Endothelial cell of umbilical vein (primary cell): Measurements from ENCODE around the gene SYDE2. TPM values are rescaled to one million over a fixed set of nuclear protein-coding genes. Genes with fewer than 3 reads are reported as not detected.

ENCODE experiments used
- BruUV-seq: library from RNA; stranded (reverse); fragments of 400-500 nt; replicated peaks from 2 replicates; lab custom pipeline; 2021; lab: Mats Ljungman, UMichigan
- CTCF ChIA-PET: fragments of 300-600, 350-600 bp; sonication (Branson Sonifier 250); formaldehyde crosslinking; loops from one replicate; lab custom pipeline; 2021; ENCODE audit warnings: antibody characterized with exemption, inconsistent platforms; lab: Charles Lee
- POLR2A ChIA-PET: fragments of 300-600, 350-600 bp; sonication (Branson Sonifier 250); formaldehyde crosslinking; loops from one replicate; lab custom pipeline; 2021; ENCODE audit warnings: antibody characterized with exemption, inconsistent platforms; lab: Charles Lee
- DNase-seq: peaks from one replicate; pipeline ENCODE4 v3.0.0-alpha.2; 2011; ENCODE audit warnings: low read depth, low spot score
- FAIRE-seq: peaks from 2 replicates; lab custom pipeline; 2011; peaks lifted over from hg19 to GRCh38; lab: Jason Lieb, UNC
- H2AFZ ChIP-seq: 2 replicates; pipeline ENCODE4 v1.6.0; 2012; ENCODE audit warnings: low read depth, low read length, control low read depth, inconsistent platforms
- H3K27ac ChIP-seq: 2 replicates; pipeline ENCODE4 v1.5.1; 2011; ENCODE audit warnings: low read depth, mild to moderate bottlenecking, control low read depth, low read length, moderate library complexity; ENCODE audit not compliant: insufficient read depth
- H3K27me3 ChIP-seq, 2 experiments: 2 replicates each; pipeline versions ENCODE4 v1.6.0 to v1.6.1; 2011; ENCODE audit warnings: low read length in 2 of 2, mixed read lengths in 1 of 2; ENCODE audit not compliant: control insufficient read depth in 2 of 2, insufficient read depth in 2 of 2
- H3K36me3 ChIP-seq, 2 experiments: 2 replicates in 1 of 2; 3 replicates in 1 of 2; pipeline ENCODE4 v1.5.1; 2011; ENCODE audit warnings: low read length in 2 of 2, mild to moderate bottlenecking in 1 of 2, moderate library complexity in 1 of 2; ENCODE audit not compliant: control insufficient read depth in 2 of 2, insufficient read depth in 2 of 2; ENCODE audit errors: extremely low read depth in 1 of 2
- H3K4me1 ChIP-seq: 3 replicates; pipeline ENCODE4 v1.5.1; 2011; ENCODE audit warnings: mild to moderate bottlenecking, low read length; ENCODE audit not compliant: control insufficient read depth, insufficient read depth; ENCODE audit errors: extremely low read depth
- H3K4me2 ChIP-seq: 2 replicates; pipeline ENCODE4 v1.6.1; 2011; ENCODE audit warnings: low read length, control low read depth, mixed read lengths; ENCODE audit not compliant: insufficient read depth
- H3K4me3 ChIP-seq, 3 experiments: fragments of 200-600 bp in 1 of 3; sonication (generic), shearing (Covaris generic) in 1 of 3; replicated peaks in 1 of 3; 2 replicates each; pipeline ENCODE4 v1.5.1; 2011 to 2016; ENCODE audit warnings: control low read depth in 3 of 3, low read length in 3 of 3, mild to moderate bottlenecking in 2 of 3, inconsistent platforms in 1 of 3, low read depth in 1 of 3, moderate library complexity in 1 of 3; ENCODE audit not compliant: insufficient read depth in 1 of 3
- H3K79me2 ChIP-seq: 2 replicates; pipeline ENCODE4 v1.6.0; 2012; ENCODE audit warnings: low read length, inconsistent platforms; ENCODE audit not compliant: control insufficient read depth, insufficient read depth
- H3K9ac ChIP-seq: replicated peaks from 2 replicates; pipeline ENCODE3; 2011; ENCODE audit warnings: low read length, control low read depth; ENCODE audit not compliant: insufficient read depth; ENCODE audit errors: extremely low read depth
- H3K9me1 ChIP-seq: replicated peaks from 3 replicates; pipeline ENCODE4 v1.6.0; 2011; ENCODE audit warnings: mild to moderate bottlenecking, low read length; ENCODE audit not compliant: control insufficient read depth, insufficient read depth; ENCODE audit errors: extremely low read depth
- H3K9me3 ChIP-seq: replicated peaks from 2 replicates; pipeline ENCODE4 v1.5.1; 2012; ENCODE audit warnings: low read length, inconsistent platforms; ENCODE audit not compliant: control insufficient read depth, insufficient read depth
- H4K20me1 ChIP-seq: replicated peaks from 2 replicates; pipeline ENCODE3; 2011; ENCODE audit warnings: mild to moderate bottlenecking, low read length; ENCODE audit not compliant: control insufficient read depth, insufficient read depth; ENCODE audit errors: extremely low read depth
- EZH2 ChIP-seq: IDR thresholded peaks from 2 replicates; pipeline ENCODE4 v1.6.1; 2012; ENCODE audit warnings: borderline replicate concordance, low read depth, mild to moderate bottlenecking, moderate library complexity, low read length, inconsistent platforms; ENCODE audit not compliant: severe bottlenecking
- FOS ChIP-seq: IDR thresholded peaks from 2 replicates; pipeline ENCODE4 v1.6.1; 2011; ENCODE audit warnings: mild to moderate bottlenecking, low read length, moderate library complexity, borderline replicate concordance; ENCODE audit not compliant: insufficient read depth
- GATA2 ChIP-seq: IDR thresholded peaks from 2 replicates; pipeline ENCODE4 v1.7.0; 2011; ENCODE audit warnings: low read depth, mild to moderate bottlenecking, moderate library complexity, mixed read lengths, low read length; ENCODE audit not compliant: insufficient read length, insufficient read depth
- JUN ChIP-seq: IDR thresholded peaks from 2 replicates; pipeline ENCODE4 v1.6.1; 2011; ENCODE audit warnings: borderline replicate concordance, low read depth; ENCODE audit not compliant: insufficient read length, insufficient read depth
- MYC ChIP-seq: IDR thresholded peaks from one replicate; pipeline ENCODE4 v1.6.1; 2011; ENCODE audit warnings: mild to moderate bottlenecking, low read depth, low read length
- POLR2A ChIP-seq: IDR thresholded peaks from 2 replicates; pipeline ENCODE4 v1.6.1; 2012; ENCODE audit warnings: low read depth, mild to moderate bottlenecking, control low read depth, low read length
- POLR2AphosphoS5 ChIP-seq: IDR thresholded peaks from 2 replicates; pipeline ENCODE4 v1.6.1; 2012; ENCODE audit warnings: low read depth, mild to moderate bottlenecking, control low read depth, low read length, moderate library complexity; ENCODE audit not compliant: insufficient read depth
- dilution Hi-C: fragments of 300-500 bp; cut with MboI; formaldehyde crosslinking; loops from one replicate; pipeline ENCODE4 v1.15.0; 2019; ENCODE audit warnings: low sequenced_read_pairs; ENCODE audit not compliant: extremely low pct_ligation_motif_present
- intact Hi-C: fragments of 100-400 bp; cut with micrococcal nuclease; formaldehyde crosslinking; loops from one replicate; pipeline ENCODE4 v1.10.0; 2022
- polyA plus RNA-seq, 4 experiments: library from polyadenylated mRNA; depleted of rRNA in 3 of 4; stranded (reverse) in 3 of 4; unstranded in 1 of 4; fragments of >200 nt; gene quantifications; 2 replicates each; pipeline versions ENCODE4 v1.2.1 to v1.2.3, GENCODE V29; 2011 to 2012; ENCODE audit warnings: missing spikeins in 1 of 4
- total RNA-seq: library from RNA; stranded (reverse); gene quantifications from 2 replicates; pipeline ENCODE4 v1.2.3, GENCODE V29; 2021
- TF ChIP-seq, protein P1 (sequence below), 2 donors: IDR thresholded peaks; 1 replicate in 1 of 2; 2 replicates in 1 of 2; pipeline ENCODE4 v1.5.1; 2011; ENCODE audit warnings: low read length in 2 of 2, mild to moderate bottlenecking in 2 of 2, moderate library complexity in 2 of 2, control low read depth in 1 of 2, inconsistent platforms in 1 of 2, low read depth in 1 of 2; ENCODE audit not compliant: insufficient read depth in 1 of 2; ENCODE audit errors: extremely low read depth in 1 of 2

SYDE2 gene
- total and polyA plus RNA-seq, 2 donors (not counting 3 experiments of a cell fraction or from before 2014, with no cell fraction given): 0.52 to 3.1 TPM

GRCh38 chr1:85118751-85119150 lies 82.1 kb downstream of the SYDE2 start:
- TF ChIP-seq FOS (no peak), POLR2A (no peak), MYC (no peak), JUN (no peak), GATA2 (no peak)
- TF ChIP-seq, protein P1, sequence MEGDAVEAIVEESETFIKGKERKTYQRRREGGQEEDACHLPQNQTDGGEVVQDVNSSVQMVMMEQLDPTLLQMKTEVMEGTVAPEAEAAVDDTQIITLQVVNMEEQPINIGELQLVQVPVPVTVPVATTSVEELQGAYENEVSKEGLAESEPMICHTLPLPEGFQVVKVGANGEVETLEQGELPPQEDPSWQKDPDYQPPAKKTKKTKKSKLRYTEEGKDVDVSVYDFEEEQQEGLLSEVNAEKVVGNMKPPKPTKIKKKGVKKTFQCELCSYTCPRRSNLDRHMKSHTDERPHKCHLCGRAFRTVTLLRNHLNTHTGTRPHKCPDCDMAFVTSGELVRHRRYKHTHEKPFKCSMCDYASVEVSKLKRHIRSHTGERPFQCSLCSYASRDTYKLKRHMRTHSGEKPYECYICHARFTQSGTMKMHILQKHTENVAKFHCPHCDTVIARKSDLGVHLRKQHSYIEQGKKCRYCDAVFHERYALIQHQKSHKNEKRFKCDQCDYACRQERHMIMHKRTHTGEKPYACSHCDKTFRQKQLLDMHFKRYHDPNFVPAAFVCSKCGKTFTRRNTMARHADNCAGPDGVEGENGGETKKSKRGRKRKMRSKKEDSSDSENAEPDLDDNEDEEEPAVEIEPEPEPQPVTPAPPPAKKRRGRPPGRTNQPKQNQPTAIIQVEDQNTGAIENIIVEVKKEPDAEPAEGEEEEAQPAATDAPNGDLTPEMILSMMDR (IDR thresholded peaks at IDR 0.05; ENCODE audit: extremely low read depth in 1 of 2, insufficient read depth in 1 of 2, low read depth in 1 of 2, low read length in 2 of 2): no peak
- Histone ChIP-seq H4K20me1 (no peaks in the 10 kb centered on the region), H3K27ac (no peak overlapping the region), H3K27me3 (peaks cover 0 to 9% of the 10 kb centered on the region in 2 experiments), H3K4me3 (no peak overlapping the region), H3K9ac (no peak overlapping the region), H3K9me1 (no peaks in the 10 kb centered on the region), H3K4me2 (no peak overlapping the region), H3K9me3 (no peaks in the 10 kb centered on the region), H2AFZ (no peak overlapping the region), H3K36me3 (no peaks in the 10 kb centered on the region), H3K4me1 (no peaks in the 10 kb centered on the region), H3K79me2 (no peaks in the 10 kb centered on the region)
- dilution Hi-C loops: no loop called here
- POLR2A ChIA-PET: no interaction called here
- FAIRE-seq (no peak), DNase-seq (no peak)
- BruUV-seq: no TSS peak
- intact Hi-C loops: no loop called here
- CTCF ChIA-PET: no interaction called here

GRCh38 chr1:85116856-85117255 lies 84.0 kb downstream of the SYDE2 start:
- intact Hi-C loops (no loop called here), dilution Hi-C loops (no loop called here)
- CTCF ChIA-PET: interaction anchor here (1.4 kb wide), 1 partner anchor 138 kb away, joined by 7 read pairs; no protein-coding TSS in a partner anchor
- Histone ChIP-seq H3K9ac (no peak overlapping the region), H3K4me1 (no peaks in the 10 kb centered on the region), H3K4me3 (no peak overlapping the region), H3K36me3 (no peaks in the 10 kb centered on the region), H3K9me3 (no peaks in the 10 kb centered on the region), H3K27me3 (peaks cover 0 to 5% of the 10 kb centered on the region in 2 experiments), H3K27ac (no peak overlapping the region), H3K79me2 (no peaks in the 10 kb centered on the region), H4K20me1 (no peaks in the 10 kb centered on the region), H3K9me1 (no peaks in the 10 kb centered on the region), H3K4me2 (no peak overlapping the region), H2AFZ (no peak overlapping the region)
- FAIRE-seq (no peak), DNase-seq (no peak)
- no TSS peak for BruUV-seq
- POLR2A ChIA-PET: no interaction called here
- TF ChIP-seq MYC (no peak), POLR2AphosphoS5 (no peak), POLR2A (no peak), JUN (no peak), EZH2 (no peak)
